ENCODE measurements around the gene YIPF3.

GRCh38 chr6:43509142-43509983, 7.4 kb downstream of the YIPF3 start:
- TF ChIP-seq POLR2AphosphoS5 (IDR thresholded peaks at IDR 0.05; ENCODE audit: borderline replicate concordance, low read depth, low read length) (no peak), EZH2 (IDR thresholded peaks at IDR 0.05) (no peak)

Data from SK-N-MC (cell line).